ENCODE results near the gene EXTL1.

GRCh38 chr1:25990251-25990650 is 31.3 kb upstream of the EXTL1 start:
- no peak for TF ChIP-seq CTCF (conservative IDR thresholded peaks at IDR 0.05; ENCODE audit: low read depth, low read length)
- TF ChIP-seq EZH2 (IDR thresholded peaks at IDR 0.05; ENCODE audit: low read length, unreplicated experiment): no peak

Data from PC-3 (cell line).